PFSK-1 (cell line): ENCODE results near the gene BFSP2.

Experiments
- POLR2AphosphoS5 ChIP-seq: IDR thresholded peaks from 2 replicates; pipeline ENCODE4 v1.6.1; 2012; ENCODE audit warnings: low read depth, mild to moderate bottlenecking, control low read depth, low read length, moderate library complexity
- TAF1 ChIP-seq: IDR thresholded peaks from 2 replicates; pipeline ENCODE4 v1.6.1; 2012; ENCODE audit warnings: low read length, control low read depth, borderline replicate concordance; ENCODE audit not compliant: insufficient read depth

- TF ChIP-seq POLR2AphosphoS5 (no peak), TAF1 (no peak)
Observed at GRCh38 chr3:133368371-133369067, 31.3 kb upstream of the BFSP2 start.
